GM11168 (cell line): ENCODE data around the gene TMUB1.

Experiments used
- in situ Hi-C: fragments of 300-500 bp; cut with MboI; formaldehyde crosslinking; loops from one replicate; pipeline ENCODE4 v1.12.0; 2022; ENCODE audit warnings: low sequenced_read_pairs; ENCODE audit not compliant: unreplicated experiment

Gene TMUB1

GRCh38 chr7:151122276-151122675, 39.0 kb upstream of the TMUB1 start:
- in situ Hi-C loops, result no loop called here

DNA sequence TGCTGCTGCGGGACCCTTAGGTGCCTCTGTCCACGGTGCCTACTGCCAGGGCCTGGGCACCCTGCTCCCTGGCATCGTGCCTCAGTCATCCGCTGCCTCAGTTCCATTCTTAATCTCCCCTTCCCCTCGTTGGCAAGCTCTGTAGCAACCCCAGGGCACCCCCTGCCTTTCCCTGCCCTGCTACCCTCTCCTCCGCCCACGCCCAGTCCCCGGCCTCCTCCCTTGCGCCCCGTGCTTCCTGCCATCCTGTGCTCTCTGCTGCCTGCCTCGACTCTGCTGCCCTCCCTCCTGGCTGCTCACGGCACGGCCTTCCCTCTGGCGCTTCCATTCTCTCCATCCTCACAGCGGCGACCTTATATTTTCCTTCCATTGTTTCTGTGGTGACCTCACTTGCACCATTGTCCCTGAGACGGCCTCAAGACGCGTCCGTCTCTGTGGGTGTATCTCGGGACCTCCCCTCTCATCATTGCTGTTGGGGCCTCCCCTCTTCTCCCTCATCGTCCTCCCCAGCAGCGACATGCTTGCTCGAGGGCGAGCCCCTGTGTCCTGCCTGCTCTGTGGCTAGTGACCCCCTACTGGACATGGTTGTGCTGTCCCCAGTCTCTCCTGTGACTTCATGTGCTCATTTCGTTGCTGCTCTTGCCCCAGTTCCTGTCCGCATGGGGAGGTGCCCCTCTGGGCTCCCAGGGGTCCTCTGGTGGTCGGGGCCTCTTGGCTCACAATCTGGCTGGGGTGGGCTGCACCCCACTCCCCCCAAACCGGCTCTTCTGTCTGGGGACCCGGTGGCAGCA, 38.3 kb upstream of the TMUB1 start:
- in situ Hi-C loops, result no loop called here

DNA sequence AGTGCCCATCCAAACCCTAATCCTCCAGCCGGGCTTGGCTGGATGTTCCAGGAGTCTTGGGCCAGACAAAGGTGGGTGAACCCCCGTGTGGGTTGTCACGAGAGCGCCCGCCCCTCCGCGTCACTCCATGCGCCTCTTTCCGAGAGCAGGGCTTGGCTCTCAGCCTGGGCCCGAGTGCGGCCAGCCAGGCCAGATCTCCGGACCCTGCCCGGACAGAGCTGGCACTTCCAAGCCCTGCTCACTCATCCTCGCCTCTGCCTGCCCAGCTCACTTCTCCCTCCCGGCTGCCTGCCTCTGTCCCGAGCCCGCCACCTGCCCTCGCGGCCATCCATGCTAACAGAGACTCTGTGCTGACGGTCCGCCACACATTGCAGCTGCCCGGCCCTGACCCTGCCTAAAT, 37.6 kb upstream of the TMUB1 start:
- in situ Hi-C loops, result no loop called here

DNA sequence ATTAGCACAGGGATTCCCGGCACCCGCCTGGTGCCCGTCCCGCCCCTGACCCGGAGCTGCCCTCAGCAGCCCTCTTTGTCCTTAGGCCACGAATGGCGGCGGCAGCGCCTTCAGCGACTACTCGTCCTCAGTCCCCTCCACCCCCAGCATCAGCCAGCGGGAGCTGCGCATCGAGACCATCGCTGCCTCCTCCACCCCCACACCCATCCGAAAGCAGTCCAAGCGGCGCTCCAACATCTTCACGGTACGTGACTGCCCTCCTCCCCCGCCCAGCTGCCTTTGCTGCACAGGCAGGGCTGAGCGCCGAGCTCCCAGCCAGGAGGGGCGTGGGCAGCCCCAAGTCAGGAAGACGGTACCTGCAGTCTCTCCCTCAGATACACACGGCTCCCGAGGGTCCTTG, 36.6 kb upstream of the TMUB1 start:
- in situ Hi-C loops, result no loop called here

DNA sequence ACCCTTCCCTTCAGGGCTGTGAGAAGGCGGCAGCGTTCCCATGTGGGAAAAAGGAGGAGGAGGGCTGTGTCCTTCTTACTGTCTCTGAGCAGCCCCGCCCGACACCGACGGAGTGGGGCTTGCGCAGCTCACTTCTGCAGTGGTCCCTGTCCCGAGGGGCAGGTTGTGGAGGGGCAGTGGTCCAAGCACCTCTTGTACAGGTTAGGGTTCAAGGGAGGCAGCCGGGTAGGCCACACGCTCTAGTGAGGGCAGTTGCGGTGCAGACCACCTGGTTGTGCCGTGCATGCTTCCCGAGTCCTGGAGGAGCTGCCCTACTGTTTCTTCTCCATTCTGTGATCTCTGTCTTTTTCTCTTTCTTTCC, 35.7 kb upstream of the TMUB1 start:
- in situ Hi-C loops, result no loop called here

DNA sequence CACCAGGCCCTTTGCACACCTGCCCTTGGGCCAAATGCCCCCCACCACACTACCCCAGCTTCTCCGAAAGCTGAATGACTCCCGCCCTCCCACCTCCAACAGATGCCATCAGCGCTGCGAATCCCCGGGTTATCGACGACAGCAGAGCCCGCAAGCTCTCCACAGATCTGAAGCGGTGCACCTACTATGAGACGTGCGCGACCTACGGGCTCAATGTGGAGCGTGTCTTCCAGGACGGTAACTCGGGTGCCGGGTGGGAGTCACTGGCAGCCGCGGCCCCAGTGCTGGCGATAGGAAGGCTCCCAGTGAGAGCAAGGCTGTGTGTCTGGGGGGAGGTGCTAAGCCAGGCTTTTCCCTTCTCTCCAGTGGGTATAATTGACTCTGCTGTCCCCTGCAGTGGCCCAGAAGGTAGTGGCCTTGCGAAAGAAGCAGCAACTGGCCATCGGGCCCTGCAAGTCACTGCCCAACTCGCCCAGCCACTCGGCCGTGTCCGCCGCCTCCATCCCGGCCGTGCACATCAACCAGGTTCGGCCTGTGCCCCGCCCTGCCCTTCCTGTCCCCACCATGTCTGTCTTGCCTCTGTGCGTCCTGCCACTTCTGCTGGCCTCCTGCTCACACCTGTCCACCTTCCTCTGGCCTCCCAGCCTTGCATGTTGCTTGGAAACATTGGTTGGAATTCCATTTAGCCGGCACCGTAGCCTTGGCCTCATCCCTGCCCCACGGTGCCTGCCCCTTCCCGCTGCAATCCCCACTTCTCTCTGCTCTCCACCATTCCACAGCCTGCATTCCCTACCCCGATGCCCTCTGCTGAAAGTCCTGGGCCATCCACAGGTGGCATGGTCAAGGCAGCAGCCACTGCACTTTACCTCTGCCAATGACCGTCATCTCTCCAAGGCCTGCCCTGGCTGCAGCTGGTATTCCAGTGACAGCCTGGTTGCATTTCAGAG, 35.1 kb upstream of the TMUB1 start:
- in situ Hi-C loops, result no loop called here

GRCh38 chr7:151117565-151117964, 34.3 kb upstream of the TMUB1 start:
- in situ Hi-C loops, result no loop called here

DNA sequence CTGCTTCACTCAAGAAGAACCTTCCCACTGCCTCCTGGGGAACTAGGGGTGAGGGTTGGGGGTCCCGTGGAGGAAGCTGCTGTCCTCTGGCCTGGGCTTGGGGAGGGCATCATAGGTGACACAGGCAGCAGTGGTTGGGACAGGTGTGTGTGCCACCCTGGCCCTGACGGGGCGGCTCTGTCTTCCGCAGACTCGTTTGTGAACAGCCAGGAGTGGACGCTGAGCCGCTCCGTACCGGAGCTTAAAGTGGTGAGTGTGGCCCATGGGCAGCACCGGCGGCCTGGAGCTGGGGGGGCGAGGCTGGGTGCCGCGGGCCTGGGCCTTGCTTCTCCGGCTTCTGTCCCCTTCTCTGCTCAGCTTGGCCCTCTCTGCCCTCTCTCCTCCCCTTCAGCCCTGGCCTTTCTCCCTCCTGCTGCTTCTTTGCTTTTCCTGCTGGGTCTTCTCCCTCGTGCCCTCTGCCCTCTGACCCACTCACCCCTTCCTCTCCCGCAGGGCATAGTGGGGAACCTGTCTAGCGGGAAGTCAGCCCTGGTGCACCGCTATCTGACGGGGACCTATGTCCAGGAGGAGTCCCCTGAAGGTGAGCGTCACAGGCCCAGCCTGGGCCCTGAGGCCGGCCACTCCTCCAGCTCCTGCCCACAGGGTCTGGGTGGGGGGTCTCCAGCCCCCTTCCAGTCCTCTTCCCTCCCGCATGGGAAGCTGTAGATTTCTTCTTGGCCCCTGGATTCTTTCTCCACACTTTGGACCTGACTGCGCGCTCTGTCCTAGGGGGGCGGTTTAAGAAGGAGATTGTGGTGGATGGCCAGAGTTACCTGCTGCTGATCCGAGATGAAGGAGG, 33.5 kb upstream of the TMUB1 start:
- in situ Hi-C loops, result no loop called here

DNA sequence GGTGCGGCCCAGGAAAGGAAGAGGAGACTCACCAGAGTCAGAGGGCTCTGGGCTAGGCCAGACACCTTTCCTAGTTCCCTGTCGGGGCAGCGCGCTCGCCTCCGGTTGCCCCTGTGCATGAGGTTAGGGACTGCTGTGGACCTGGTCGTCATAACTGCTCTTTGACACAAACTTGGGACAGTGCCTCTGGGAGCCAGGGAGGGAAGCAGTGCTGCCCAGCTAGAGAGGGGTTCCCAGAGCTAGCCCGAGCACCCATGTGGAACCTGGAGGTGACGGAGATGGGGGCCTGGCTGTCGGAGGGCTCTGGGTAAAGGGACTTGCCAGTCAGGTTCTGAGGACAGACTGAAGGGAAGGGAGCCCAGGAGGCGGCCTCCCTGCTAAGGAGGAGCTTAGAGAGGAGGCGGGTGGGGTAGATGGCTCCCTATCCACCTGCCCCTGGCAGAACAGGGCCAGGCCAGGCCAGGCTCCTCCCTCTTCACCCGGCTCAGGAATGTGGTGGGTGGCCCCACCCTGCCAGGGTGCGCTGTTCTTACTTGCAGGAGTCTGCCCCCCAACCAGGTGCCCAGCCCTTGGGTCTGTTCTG, 32.6 kb upstream of the TMUB1 start:
- in situ Hi-C loops, result no loop called here

DNA sequence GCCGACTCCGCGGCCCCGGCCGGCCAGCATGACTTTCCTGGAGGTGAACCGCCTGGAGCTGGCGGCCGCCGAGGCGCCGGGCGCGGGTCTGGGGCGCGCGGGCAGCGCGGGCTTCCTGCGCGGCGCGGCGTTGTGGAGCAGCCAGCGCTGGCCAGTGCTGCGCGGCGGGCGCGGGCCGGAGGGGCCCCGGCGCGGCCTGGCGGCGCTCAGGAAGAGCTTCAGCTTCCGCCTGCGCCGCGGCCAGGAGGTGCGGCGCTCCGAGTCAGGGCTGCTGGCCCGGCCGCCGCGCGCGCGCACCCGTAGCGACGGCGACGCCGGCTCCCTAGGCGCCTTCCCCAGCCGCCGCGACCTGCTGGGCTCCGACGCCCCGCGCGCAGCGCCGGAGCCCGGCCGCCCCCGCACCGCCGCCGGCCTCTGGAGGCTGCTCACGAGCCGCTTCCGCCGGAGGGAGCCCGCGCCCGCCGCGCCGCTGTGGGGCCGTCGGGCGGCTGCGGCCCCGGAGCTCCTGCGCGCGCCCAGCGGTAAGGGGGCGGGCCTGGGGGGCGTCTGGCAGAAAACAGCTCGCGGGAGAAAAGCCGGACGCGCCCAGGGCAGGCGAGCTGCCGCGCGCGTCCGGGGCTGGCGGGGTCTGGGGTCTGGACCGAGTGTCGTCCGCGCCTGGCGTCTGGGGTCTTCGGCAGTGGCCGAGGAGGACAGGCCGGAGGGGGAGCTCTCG, 32.0 kb upstream of the TMUB1 start:
- in situ Hi-C loops, result no loop called here

DNA sequence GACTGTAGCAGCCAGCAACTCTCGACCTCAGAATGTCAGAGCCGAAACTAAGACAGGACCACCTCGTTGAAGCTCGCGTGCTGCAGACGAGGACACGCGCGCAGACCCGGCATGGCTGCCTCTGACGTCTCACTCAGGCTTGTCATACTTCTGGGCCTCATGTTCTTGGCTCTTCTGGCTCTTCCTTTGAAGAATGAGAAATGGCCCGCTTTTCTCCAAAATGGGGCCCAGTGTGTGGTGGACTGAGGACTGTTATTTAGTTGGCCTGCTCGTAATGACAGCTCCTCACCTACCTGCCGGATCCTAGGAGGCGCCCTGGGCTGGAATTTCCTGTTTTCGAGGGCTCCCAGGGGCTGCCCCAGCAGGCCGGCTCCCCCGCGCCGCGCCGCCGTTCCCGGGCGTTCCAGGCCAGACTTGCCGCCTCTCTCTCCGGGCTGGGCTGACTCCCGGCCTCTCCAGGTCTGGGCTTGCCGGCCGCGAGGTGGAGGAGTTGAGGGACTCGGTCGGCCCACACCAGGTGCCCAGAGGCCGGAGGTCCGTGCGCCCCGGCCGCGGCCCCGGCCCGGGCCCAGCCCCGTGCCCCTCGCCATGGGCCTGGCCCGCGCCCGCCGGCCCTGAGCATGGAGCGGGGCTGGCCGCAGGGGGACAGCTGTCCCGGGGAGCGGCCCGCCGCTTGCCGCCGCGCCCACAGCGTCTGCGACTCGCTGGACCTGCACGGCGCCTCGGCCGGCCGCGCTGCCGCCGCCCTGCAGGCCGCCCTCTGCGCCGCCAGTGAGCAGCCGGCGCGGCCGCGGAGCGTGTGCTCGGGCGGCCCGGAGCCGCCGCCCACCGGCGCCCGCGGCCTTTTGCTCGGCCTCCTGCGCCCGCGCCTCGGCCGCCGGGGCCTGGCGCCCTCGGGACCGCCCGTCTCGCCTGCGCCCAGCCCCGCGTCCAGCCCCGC, 31.1 kb upstream of the TMUB1 start:
- in situ Hi-C loops, result no loop called here

GRCh38 chr7:151113344-151114150, 30.3 kb upstream of the TMUB1 start:
- in situ Hi-C loops, result no loop called here

DNA sequence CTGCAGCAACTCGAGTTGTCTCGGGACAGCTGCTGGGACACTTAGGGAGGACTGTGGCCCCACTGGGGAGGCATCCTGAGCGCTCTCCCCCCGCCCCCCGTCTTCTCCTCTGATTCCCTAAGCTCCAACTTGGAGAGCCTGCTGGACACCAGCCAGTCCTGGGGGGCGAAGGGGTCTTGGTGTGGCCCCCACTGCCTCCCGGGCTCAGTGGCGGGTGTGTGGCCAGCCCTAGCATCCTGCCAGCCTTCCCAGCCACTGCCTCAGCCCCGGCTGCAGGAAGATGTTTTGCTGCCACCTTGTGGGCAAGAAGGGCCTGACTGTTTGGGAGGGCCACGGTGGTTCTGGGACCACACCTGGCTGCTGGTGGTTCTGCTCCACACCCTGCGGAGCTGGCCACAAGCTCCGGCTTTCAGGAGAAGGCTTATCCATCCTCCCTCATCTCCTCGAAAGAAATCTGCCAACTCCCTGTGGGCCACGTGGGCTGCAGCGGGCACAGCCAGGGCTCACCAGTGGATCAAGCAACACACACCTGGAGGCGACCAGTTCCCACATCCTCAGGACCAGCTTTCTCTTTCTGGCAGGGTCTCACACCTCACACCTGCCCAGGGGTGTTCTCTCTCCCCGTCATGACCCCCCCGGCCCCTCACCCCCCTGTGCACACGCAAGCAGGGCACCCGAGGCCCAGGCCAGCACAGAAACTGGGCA, 27.8 kb upstream of the TMUB1 start:
- in situ Hi-C loops, result no loop called here

- in situ Hi-C loops, result no loop called here
Measured at GRCh38 chr7:151110236-151110940, 27.1 kb upstream of the TMUB1 start.

- in situ Hi-C loops, result no loop called here
Measured at GRCh38 chr7:151109094-151110048, 26.1 kb upstream of the TMUB1 start.
